GM19043 (cell line): Measurements from ENCODE around the gene PRDM13.
A peak's percentile ranks its signal among the peaks of the same experiment; 100 is the strongest.
"Not testable (repeated sequence)": the region's sequence is repeated elsewhere in the genome, so short reads cannot be mapped to it uniquely, and the experiment has no call there.

Source experiments
- ATAC-seq: cut with Tn5 transposase; IDR thresholded peaks from one replicate; pipeline ENCODE4 v1.9.1; 2021; ENCODE audit warnings: low read depth; ENCODE audit not compliant: unreplicated experiment

The PRDM13 gene

GRCh38 chr6:99606656-99607415 is at the start of gene PRDM13:
PRDM13 (plus strand) TSS chr6:99606833; CDS start chr6:99607035, 202 bp downstream.
- no peak for ATAC-seq

GRCh38 chr6:99559057-99559456 is 47.6 kb upstream of the PRDM13 start:
- no peak for ATAC-seq

- ATAC-seq, result no peak
These were observed 46.0 kb upstream of the PRDM13 start for GRCh38 chr6:99560668-99561067.

- ATAC-seq, result no peak
These were observed 43.4 kb upstream of the PRDM13 start for GRCh38 chr6:99563056-99563723.

GRCh38 chr6:99568103-99568933 is 38.3 kb upstream of the PRDM13 start, which contains the start of gene CCNC:
CCNC (minus strand) TSS chr6:99568660; CDS start chr6:99568527, 133 bp downstream.
- ATAC-seq, result peak; percentile 99

GRCh38 chr6:99573980-99574617 is 32.5 kb upstream of the PRDM13 start:
- ATAC-seq, result no peak

- ATAC-seq, result no peak
These were observed 30.9 kb upstream of the PRDM13 start for GRCh38 chr6:99575544-99576227.

- no peak for ATAC-seq
These were observed 26.9 kb upstream of the PRDM13 start for GRCh38 chr6:99579781-99580180.

GRCh38 chr6:99587792-99588191 is 18.8 kb upstream of the PRDM13 start:
- ATAC-seq, result no peak

GRCh38 chr6:99588618-99589289 is 17.9 kb upstream of the PRDM13 start:
- ATAC-seq, result peak; percentile 90

- peak; percentile 20 for ATAC-seq
These were observed 17.4 kb upstream of the PRDM13 start for GRCh38 chr6:99589290-99589672.

- no peak for ATAC-seq
These were observed 16.6 kb upstream of the PRDM13 start for GRCh38 chr6:99589907-99590493.

- no peak for ATAC-seq
These were observed 15.6 kb upstream of the PRDM13 start for GRCh38 chr6:99590728-99591672.

GRCh38 chr6:99591673-99592364 is 14.8 kb upstream of the PRDM13 start:
- no peak for ATAC-seq

GRCh38 chr6:99592900-99593299 is 13.7 kb upstream of the PRDM13 start:
- no peak for ATAC-seq

- ATAC-seq, result not testable (repeated sequence)
These were observed 11.9 kb upstream of the PRDM13 start for GRCh38 chr6:99594696-99595095.
